GM12878 (cell line): ENCODE data around the gene GEMIN7. TPM values are rescaled to one million over a fixed set of nuclear protein-coding genes. Genes with fewer than 3 reads are reported as not detected.

Experiments
- ATAC-seq: fragments of 200-7000 bp; cut with Tn5 transposase; 3 replicates; pipeline ENCODE4 v1.9.1; 2020; ENCODE audit warnings: mild to moderate bottlenecking, moderate library complexity
- BruUV-seq: library from RNA; stranded (reverse); fragments of 400-500 nt; replicated peaks from 2 replicates; lab custom pipeline; 2021; lab: Mats Ljungman, UMichigan
- CTCF ChIA-PET: fragments of 300-600 bp; sonication (Branson Sonifier 250); formaldehyde crosslinking; extraction: SDS; loops from one replicate; lab custom pipeline; 2021; ENCODE audit warnings: inconsistent platforms; lab: Yijun Ruan, JAX
- POLR2A ChIA-PET: fragments of 350-600 bp; formaldehyde crosslinking; extraction: SDS; loops from one replicate; lab custom pipeline; 2021; ENCODE audit warnings: inconsistent platforms; lab: Charles Lee
- RAD21 ChIA-PET: fragments of 300-600 bp; sonication (Branson Sonifier 250); formaldehyde crosslinking; loops from one replicate; lab custom pipeline; 2023; ENCODE audit warnings: antibody characterized with exemption; ENCODE audit not compliant: unreplicated experiment; lab: Charles Lee
- SMC1A ChIA-PET: fragments of 300-600 bp; sonication (Branson Sonifier 250); formaldehyde crosslinking; loops from one replicate; lab custom pipeline; 2023; ENCODE audit not compliant: unreplicated experiment, uncharacterized antibody; lab: Charles Lee
- DNase-seq: peaks from one replicate; pipeline ENCODE4 v3.0.0-alpha.2; 2011; ENCODE audit warnings: low read depth, low spot score
- FAIRE-seq: peaks from 3 replicates; lab custom pipeline; 2011; peaks lifted over from hg19 to GRCh38; lab: Jason Lieb, UNC
- H2AFZ ChIP-seq: 2 replicates; pipeline ENCODE4 v1.6.0; 2011; ENCODE audit warnings: low read depth, low read length, control low read depth; ENCODE audit not compliant: control insufficient read depth
- H3K27ac ChIP-seq: 2 replicates; pipeline ENCODE4 v1.5.1; 2011; ENCODE audit warnings: control low read depth; ENCODE audit not compliant: control insufficient read depth, insufficient read depth
- H3K27me3 ChIP-seq, 2 experiments: replicated peaks in 1 of 2; 2 replicates each; pipeline versions ENCODE4 v1.6.0 to v1.6.1; 2011; ENCODE audit warnings: low read length in 1 of 2; ENCODE audit not compliant: control insufficient read depth in 2 of 2, insufficient read depth in 2 of 2
- H3K36me3 ChIP-seq, 2 experiments: 2 replicates each; pipeline ENCODE4 v1.5.1; 2011; ENCODE audit warnings: low read length in 1 of 2; ENCODE audit not compliant: control insufficient read depth in 2 of 2, insufficient read depth in 2 of 2
- H3K4me1 ChIP-seq: 2 replicates; pipeline ENCODE4 v1.6.1; 2011; ENCODE audit warnings: mild to moderate bottlenecking, low read length, moderate library complexity, mixed read lengths; ENCODE audit not compliant: control insufficient read depth, insufficient read depth
- H3K4me2 ChIP-seq: 2 replicates; pipeline ENCODE4 v1.6.0; 2011; ENCODE audit warnings: control low read depth; ENCODE audit not compliant: control insufficient read depth, insufficient read depth
- H3K4me3 ChIP-seq: fragments of 200-600 bp; sonication (generic); 2 replicates; pipeline ENCODE4 v1.5.1; 2016
- H3K79me2 ChIP-seq: 2 replicates; pipeline ENCODE4 v1.6.0; 2011; ENCODE audit warnings: low read length; ENCODE audit not compliant: control insufficient read depth, insufficient read depth
- H3K9ac ChIP-seq: 2 replicates; pipeline ENCODE4 v1.8.0; 2011; ENCODE audit warnings: low read length, control low read depth, mixed read lengths; ENCODE audit not compliant: control insufficient read depth, insufficient read depth
- H3K9me3 ChIP-seq: replicated peaks from 3 replicates; pipeline ENCODE4 v1.5.1; 2011; ENCODE audit warnings: mild to moderate bottlenecking, low read length; ENCODE audit not compliant: control insufficient read depth, insufficient read depth
- H4K20me1 ChIP-seq: 2 replicates; pipeline ENCODE4 v1.6.0; 2011; ENCODE audit not compliant: control insufficient read depth, insufficient read depth
- ATF7 ChIP-seq: fragments of 450-650 bp; IDR thresholded peaks from 2 replicates; pipeline ENCODE4 v1.6.1; 2016; ENCODE audit warnings: low read depth, mild to moderate bottlenecking
- CREM ChIP-seq: IDR thresholded peaks from 2 replicates; pipeline ENCODE4 v1.6.1; 2014; ENCODE audit warnings: antibody characterized with exemption, low read depth
- FOXM1 ChIP-seq: IDR thresholded peaks from 2 replicates; pipeline ENCODE4 v1.6.1; 2012; ENCODE audit warnings: low read depth, mild to moderate bottlenecking, inconsistent platforms, low read length, moderate library complexity
- GATAD2B ChIP-seq: fragments of 450-650 bp; conservative IDR thresholded peaks from 2 replicates; pipeline ENCODE4 v1.6.1; 2017; ENCODE audit warnings: low read depth, mild to moderate bottlenecking, moderate library complexity
- HDGF ChIP-seq: fragments of 450-650 bp; IDR thresholded peaks from 2 replicates; pipeline ENCODE4 v1.6.1; 2016; ENCODE audit warnings: antibody characterized with exemption
- NR2C2 ChIP-seq: IDR thresholded peaks from 2 replicates; pipeline ENCODE4 v1.6.1; 2011; ENCODE audit warnings: borderline replicate concordance, low read depth; ENCODE audit not compliant: control insufficient read depth, insufficient read length
- RAD51 ChIP-seq: fragments of 450-650 bp; IDR thresholded peaks from 2 replicates; pipeline ENCODE4 v1.6.1; 2016; ENCODE audit warnings: moderate library complexity, mild to moderate bottlenecking, inconsistent platforms
- SP1 ChIP-seq: IDR thresholded peaks from one replicate; pipeline ENCODE4 v1.6.1; 2011; ENCODE audit warnings: low read depth, low read length
- TCF3 ChIP-seq: IDR thresholded peaks from 2 replicates; pipeline ENCODE4 v1.6.1; 2012; ENCODE audit warnings: low read depth, mild to moderate bottlenecking, low read length, borderline replicate concordance; ENCODE audit not compliant: insufficient read depth
- ZNF384 ChIP-seq: IDR thresholded peaks from 2 replicates; pipeline ENCODE4 v1.6.1; 2012; ENCODE audit warnings: low read depth, mild to moderate bottlenecking, low read length, improper control_type of control experiment, borderline replicate concordance
- WGBS: methylation state at CpG from one replicate; pipeline ENCODE4 v1.1.6; 2016; ENCODE audit warnings: low lambda C conversion rate; ENCODE audit not compliant: insufficient replicate concordance, insufficient coverage; ENCODE audit errors: missing lambda C conversion rate; 5-methylcytosine and 5-hydroxymethylcytosine counted together
- in situ Hi-C: fragments of 300-500 bp; cut with MboI; formaldehyde crosslinking; loops from 9 replicates; pipeline ENCODE4 v1.14.3; 2018; ENCODE audit warnings: mixed read lengths
- intact Hi-C: fragments of 100-400 bp; cut with micrococcal nuclease; formaldehyde crosslinking; loops from one replicate; pipeline ENCODE4 v1.14.2; 2022; ENCODE audit not compliant: unreplicated experiment
- polyA plus RNA-seq, 11 experiments: library from polyadenylated mRNA; depleted of rRNA in 4 of 11; unstranded in 6 of 11; stranded (reverse) in 5 of 11; fragments of >200 nt; fragmentation: Nextera tagmentation in 4 of 11; fragmentation: Illumina TruSeq in 1 of 11; extraction: Ambion mirVana in 4 of 11; extraction: Trizol in 1 of 11; gene quantifications; 1 replicate in 1 of 11; 2 replicates in 10 of 11; pipeline versions ENCODE4 v1.2.1 to v1.2.3, GENCODE V29; 2011 to 2016; ENCODE audit warnings: inconsistent platforms in 2 of 11, missing spikeins in 2 of 11, low read depth in 1 of 11
- total RNA-seq, 4 experiments: library from RNA; depleted of rRNA in 3 of 4; stranded (reverse); fragments of >200 nt in 3 of 4; fragmentation: Illumina TruSeq in 1 of 4; extraction: Trizol in 1 of 4; gene quantifications; 2 replicates each; pipeline versions ENCODE4 v1.2.1 to v1.2.3, GENCODE V29; 2013 to 2021

The GEMIN7 gene
- total and polyA plus RNA-seq, 10 of the 15 experiments (the other 5 are each of a cell fraction or from before 2014, with no cell fraction given): 21.1 to 76.7 (median 44.9) TPM

DNA sequence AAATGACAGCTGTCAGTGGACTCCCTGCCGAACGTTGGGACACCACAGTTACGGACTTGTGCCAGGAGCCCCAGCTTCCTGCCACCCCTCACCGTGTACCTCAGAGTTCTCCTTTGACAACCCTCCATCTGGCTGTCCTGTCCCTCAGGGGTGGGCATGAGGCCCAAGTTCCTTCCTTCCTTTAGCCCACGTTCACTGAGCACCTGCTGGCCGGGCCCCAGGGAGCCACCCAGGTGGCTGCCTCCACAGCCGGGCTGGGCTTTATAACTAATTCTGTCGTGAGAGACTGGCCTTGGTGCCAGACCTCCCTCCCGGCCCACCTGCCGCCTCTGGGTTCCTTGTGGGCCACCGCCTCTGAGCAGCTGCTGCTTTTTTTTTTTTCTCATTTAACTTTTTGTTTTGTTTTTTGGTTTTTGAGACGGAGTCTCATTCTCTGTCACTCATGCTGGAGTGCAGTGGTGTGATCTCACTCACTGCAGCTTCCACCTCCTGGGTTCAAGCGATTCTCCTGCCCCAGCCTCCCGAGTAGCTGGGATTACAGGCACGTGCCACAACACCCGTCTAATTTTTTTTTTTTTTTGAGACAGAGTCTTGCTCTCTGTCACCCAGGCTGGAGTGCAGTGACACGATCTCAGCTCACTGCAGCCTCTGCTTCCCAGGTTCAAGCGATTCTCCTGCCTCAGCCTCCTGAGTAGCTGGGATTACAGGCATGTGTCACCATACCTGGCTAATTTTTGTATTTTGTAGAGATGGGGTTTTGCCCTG, 39.7 kb downstream of the GEMIN7 start (continued):
- 0 out of 2 replicates have a peak, but pooled peaks have one; percentile 42 for TF ChIP-seq GATAD2B
- TF ChIP-seq CREM: 0 out of 2 replicates have a peak, but pooled peaks have one; percentile 22
- peak; percentile 43; the same call in 1 of the 2 replicates for TF ChIP-seq TCF3
- TF ChIP-seq RAD51: peak; percentile 18; the same call in 1 of the 2 replicates
- peak; percentile 70; the same call in 1 of the 2 replicates for TF ChIP-seq HDGF
- peak; percentile 80 for TF ChIP-seq ATF7
- peak; percentile 90 for TF ChIP-seq ZNF384

DNA sequence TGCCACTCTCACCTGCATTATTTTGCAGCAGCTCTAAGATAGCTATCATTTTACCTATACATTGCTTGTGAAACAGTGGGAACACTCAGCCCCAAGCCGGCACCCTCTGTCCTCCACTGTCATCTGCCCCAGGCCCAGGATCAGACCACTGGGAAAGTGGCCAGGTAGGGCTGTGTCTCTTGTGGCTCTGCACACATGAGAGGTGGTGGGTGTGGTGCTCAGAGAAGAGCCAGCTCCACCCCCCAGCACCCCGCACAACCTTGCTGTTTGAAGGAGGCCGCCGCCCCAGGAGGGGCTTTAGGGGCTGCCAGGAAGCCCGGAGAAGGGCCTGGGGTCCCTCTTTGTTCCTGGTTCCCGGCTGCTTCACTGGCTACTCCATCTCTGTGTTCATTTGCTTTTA, 40.5 kb downstream of the GEMIN7 start:
- in situ Hi-C loops: no loop called here
- ATAC-seq (no peak), DNase-seq (no peak), FAIRE-seq (no peak)
- TF ChIP-seq FOXM1 (no peak), NR2C2 (no peak), SP1 (no peak), CREM (no peak)
- Histone ChIP-seq H3K4me2 (peak overlapping the region; percentile 81; the same call in 1 of the 2 replicates), H4K20me1 (peaks cover 3% of the 10 kb centered on the region; the same call in 1 of the 2 replicates), H3K79me2 (peaks cover 60% of the 10 kb centered on the region), H2AFZ (no peak overlapping the region), H3K9me3 (no peaks in the 10 kb centered on the region), H3K27ac (peak overlapping the region; percentile 66; the same call in 1 of the 2 replicates), H3K4me3 (no peak overlapping the region), H3K36me3 (peaks cover 0 to 6% of the 10 kb centered on the region in 2 experiments; a peak in 3 of 4 replicates), H3K4me1 (peaks cover 72% of the 10 kb centered on the region), H3K9ac (no peak overlapping the region), H3K27me3 (no peaks in the 10 kb centered on the region)
- intact Hi-C loops: no loop called here
- WGBS: 94% methylated on average over 6 of the region's 6 CpGs
- BruUV-seq: no TSS peak
- POLR2A ChIA-PET: interaction anchor here (0.5 to 2.9 kb wide), 4 partner anchors 18 to 368 kb away, joined by 4 to 18 read pairs (median 8); partner anchors contain the start of genes BLOC1S3, FOSB and TRAPPC6A
- CTCF ChIA-PET: interaction anchor here (1.3 to 2.6 kb wide), 5 partner anchors 11 to 359 kb away, joined by 3 to 16 read pairs (median 6); no protein-coding TSS in a partner anchor
- SMC1A ChIA-PET: interaction anchor here (1.1 to 1.5 kb wide), 4 partner anchors 16 to 59 kb away, joined by 3 to 6 read pairs (median 4); partner anchors contain the start of genes BLOC1S3 and TRAPPC6A
- RAD21 ChIA-PET: interaction anchor here (0.7 kb wide), 1 partner anchor 23 kb away, joined by 3 read pairs; no protein-coding TSS in a partner anchor
